SK-N-SH (cell line): ENCODE data around the gene TRIM23.

Experiments used
- CHD2 ChIP-seq: fragments of 150-350 bp; IDR thresholded peaks from 2 replicates; pipeline ENCODE4 v1.6.1; 2018; ENCODE audit warnings: low read length; ENCODE audit not compliant: partially characterized antibody
- NRF1 ChIP-seq: IDR thresholded peaks from 2 replicates; pipeline ENCODE4 v1.6.1; 2012; ENCODE audit warnings: low read depth, mild to moderate bottlenecking, low read length
- POLR2AphosphoS5 ChIP-seq: IDR thresholded peaks from 2 replicates; pipeline ENCODE4 v1.6.1; 2012; ENCODE audit warnings: low read depth, low read length
- RAD21 ChIP-seq: IDR thresholded peaks from 2 replicates; pipeline ENCODE4 v1.6.1; 2012; ENCODE audit warnings: mild to moderate bottlenecking, low read length
- RCOR1 ChIP-seq: fragments of 150-350 bp; IDR thresholded peaks from 2 replicates; pipeline ENCODE4 v1.6.1; 2017; ENCODE audit warnings: antibody characterized with exemption, low read length
- YY1 ChIP-seq: IDR thresholded peaks from 2 replicates; pipeline ENCODE4 v1.4.0; 2012; ENCODE audit warnings: low read depth, mild to moderate bottlenecking
- TF ChIP-seq, protein P1 (sequence below): IDR thresholded peaks from 2 replicates; pipeline ENCODE4; 2012
- TF ChIP-seq, protein P2 (sequence below): fragments of 200-600 bp; sonication (generic); IDR thresholded peaks from 2 replicates; pipeline ENCODE4 v1.6.1; 2017; ENCODE audit warnings: antibody characterized with exemption, mild to moderate bottlenecking, moderate library complexity
- TF ChIP-seq, protein P3 (sequence below): IDR thresholded peaks from 2 replicates; pipeline ENCODE4 v1.4.0; 2012; ENCODE audit warnings: low read depth, borderline replicate concordance
- TF ChIP-seq, protein P4 (sequence below): IDR thresholded peaks from 2 replicates; pipeline ENCODE4 v1.6.1; 2012; ENCODE audit warnings: mild to moderate bottlenecking, low read depth, low read length, moderate library complexity

DNA sequence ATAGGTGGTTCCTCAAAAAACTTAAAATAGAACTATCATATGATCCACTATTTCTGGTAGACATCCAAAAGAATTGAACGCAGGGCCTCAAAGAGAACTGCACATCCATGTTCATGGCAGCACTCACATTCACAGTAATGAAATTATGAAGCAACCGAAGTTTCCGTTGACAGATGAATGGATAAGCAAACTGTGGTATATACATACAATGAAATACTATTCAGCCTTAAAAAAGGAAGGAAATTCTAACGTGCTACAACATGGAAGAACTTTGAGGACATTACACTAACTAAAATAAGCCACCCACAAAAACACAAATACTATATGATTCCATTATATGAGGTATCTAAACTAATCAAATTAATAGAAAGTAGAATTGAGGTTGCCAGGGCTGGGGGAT, 79.7 kb downstream of the TRIM23 start:
- TF ChIP-seq, protein P1, sequence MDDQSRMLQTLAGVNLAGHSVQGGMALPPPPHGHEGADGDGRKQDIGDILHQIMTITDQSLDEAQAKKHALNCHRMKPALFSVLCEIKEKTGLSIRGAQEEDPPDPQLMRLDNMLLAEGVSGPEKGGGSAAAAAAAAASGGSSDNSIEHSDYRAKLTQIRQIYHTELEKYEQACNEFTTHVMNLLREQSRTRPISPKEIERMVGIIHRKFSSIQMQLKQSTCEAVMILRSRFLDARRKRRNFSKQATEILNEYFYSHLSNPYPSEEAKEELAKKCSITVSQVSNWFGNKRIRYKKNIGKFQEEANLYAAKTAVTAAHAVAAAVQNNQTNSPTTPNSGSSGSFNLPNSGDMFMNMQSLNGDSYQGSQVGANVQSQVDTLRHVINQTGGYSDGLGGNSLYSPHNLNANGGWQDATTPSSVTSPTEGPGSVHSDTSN = no peak
- TF ChIP-seq CHD2 (no peak), POLR2AphosphoS5 (no peak), NRF1 (no peak), RAD21 (no peak), YY1 (no peak), RCOR1 (no peak)
- TF ChIP-seq, protein P2, sequence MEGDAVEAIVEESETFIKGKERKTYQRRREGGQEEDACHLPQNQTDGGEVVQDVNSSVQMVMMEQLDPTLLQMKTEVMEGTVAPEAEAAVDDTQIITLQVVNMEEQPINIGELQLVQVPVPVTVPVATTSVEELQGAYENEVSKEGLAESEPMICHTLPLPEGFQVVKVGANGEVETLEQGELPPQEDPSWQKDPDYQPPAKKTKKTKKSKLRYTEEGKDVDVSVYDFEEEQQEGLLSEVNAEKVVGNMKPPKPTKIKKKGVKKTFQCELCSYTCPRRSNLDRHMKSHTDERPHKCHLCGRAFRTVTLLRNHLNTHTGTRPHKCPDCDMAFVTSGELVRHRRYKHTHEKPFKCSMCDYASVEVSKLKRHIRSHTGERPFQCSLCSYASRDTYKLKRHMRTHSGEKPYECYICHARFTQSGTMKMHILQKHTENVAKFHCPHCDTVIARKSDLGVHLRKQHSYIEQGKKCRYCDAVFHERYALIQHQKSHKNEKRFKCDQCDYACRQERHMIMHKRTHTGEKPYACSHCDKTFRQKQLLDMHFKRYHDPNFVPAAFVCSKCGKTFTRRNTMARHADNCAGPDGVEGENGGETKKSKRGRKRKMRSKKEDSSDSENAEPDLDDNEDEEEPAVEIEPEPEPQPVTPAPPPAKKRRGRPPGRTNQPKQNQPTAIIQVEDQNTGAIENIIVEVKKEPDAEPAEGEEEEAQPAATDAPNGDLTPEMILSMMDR = no peak
- TF ChIP-seq, protein P3, sequence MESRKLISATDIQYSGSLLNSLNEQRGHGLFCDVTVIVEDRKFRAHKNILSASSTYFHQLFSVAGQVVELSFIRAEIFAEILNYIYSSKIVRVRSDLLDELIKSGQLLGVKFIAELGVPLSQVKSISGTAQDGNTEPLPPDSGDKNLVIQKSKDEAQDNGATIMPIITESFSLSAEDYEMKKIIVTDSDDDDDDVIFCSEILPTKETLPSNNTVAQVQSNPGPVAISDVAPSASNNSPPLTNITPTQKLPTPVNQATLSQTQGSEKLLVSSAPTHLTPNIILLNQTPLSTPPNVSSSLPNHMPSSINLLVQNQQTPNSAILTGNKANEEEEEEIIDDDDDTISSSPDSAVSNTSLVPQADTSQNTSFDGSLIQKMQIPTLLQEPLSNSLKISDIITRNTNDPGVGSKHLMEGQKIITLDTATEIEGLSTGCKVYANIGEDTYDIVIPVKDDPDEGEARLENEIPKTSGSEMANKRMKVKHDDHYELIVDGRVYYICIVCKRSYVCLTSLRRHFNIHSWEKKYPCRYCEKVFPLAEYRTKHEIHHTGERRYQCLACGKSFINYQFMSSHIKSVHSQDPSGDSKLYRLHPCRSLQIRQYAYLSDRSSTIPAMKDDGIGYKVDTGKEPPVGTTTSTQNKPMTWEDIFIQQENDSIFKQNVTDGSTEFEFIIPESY = no peak
- TF ChIP-seq, protein P4, sequence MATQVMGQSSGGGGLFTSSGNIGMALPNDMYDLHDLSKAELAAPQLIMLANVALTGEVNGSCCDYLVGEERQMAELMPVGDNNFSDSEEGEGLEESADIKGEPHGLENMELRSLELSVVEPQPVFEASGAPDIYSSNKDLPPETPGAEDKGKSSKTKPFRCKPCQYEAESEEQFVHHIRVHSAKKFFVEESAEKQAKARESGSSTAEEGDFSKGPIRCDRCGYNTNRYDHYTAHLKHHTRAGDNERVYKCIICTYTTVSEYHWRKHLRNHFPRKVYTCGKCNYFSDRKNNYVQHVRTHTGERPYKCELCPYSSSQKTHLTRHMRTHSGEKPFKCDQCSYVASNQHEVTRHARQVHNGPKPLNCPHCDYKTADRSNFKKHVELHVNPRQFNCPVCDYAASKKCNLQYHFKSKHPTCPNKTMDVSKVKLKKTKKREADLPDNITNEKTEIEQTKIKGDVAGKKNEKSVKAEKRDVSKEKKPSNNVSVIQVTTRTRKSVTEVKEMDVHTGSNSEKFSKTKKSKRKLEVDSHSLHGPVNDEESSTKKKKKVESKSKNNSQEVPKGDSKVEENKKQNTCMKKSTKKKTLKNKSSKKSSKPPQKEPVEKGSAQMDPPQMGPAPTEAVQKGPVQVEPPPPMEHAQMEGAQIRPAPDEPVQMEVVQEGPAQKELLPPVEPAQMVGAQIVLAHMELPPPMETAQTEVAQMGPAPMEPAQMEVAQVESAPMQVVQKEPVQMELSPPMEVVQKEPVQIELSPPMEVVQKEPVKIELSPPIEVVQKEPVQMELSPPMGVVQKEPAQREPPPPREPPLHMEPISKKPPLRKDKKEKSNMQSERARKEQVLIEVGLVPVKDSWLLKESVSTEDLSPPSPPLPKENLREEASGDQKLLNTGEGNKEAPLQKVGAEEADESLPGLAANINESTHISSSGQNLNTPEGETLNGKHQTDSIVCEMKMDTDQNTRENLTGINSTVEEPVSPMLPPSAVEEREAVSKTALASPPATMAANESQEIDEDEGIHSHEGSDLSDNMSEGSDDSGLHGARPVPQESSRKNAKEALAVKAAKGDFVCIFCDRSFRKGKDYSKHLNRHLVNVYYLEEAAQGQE = no peak
